Uterus (tissue), 2 donors: ENCODE data around the gene TAC3.

Source experiments
- CTCF ChIP-seq, 4 experiments: fragments of 200-600 bp in 2 of 4; fragments of 450-650 bp in 2 of 4; sonication (generic) in 2 of 4; IDR thresholded peaks; one replicate each; pipeline ENCODE4 v1.5.1; 2016 to 2019; ENCODE audit warnings: antibody characterized with exemption in 4 of 4, mild to moderate bottlenecking in 2 of 4, moderate library complexity in 1 of 4
- POLR2A ChIP-seq, 2 donors: fragments of 450-650 bp; IDR thresholded peaks; one replicate each; pipeline ENCODE4 v1.6.1; 2016; ENCODE audit warnings: antibody characterized with exemption in 2 of 2, mild to moderate bottlenecking in 1 of 2, moderate library complexity in 1 of 2

- peak; percentile 83 to 89 (median 88) for TF ChIP-seq CTCF (IDR thresholded peaks at IDR 0.05)
- TF ChIP-seq POLR2A (IDR thresholded peaks at IDR 0.05): no peak
Measured at GRCh38 chr12:56987551-56988053, 28.7 kb downstream of the TAC3 start.
